GM19324 (cell line): ENCODE data around the gene DNAJC5.
"Not testable (repeated sequence)": the region's sequence is repeated elsewhere in the genome, so short reads cannot be mapped to it uniquely, and the experiment has no call there.

Experiments
- ATAC-seq: cut with Tn5 transposase; IDR thresholded peaks from one replicate; pipeline ENCODE4 v1.9.1; 2021; ENCODE audit warnings: mild to moderate bottlenecking, moderate library complexity; ENCODE audit not compliant: unreplicated experiment, low FRiP score

Gene DNAJC5

DNA sequence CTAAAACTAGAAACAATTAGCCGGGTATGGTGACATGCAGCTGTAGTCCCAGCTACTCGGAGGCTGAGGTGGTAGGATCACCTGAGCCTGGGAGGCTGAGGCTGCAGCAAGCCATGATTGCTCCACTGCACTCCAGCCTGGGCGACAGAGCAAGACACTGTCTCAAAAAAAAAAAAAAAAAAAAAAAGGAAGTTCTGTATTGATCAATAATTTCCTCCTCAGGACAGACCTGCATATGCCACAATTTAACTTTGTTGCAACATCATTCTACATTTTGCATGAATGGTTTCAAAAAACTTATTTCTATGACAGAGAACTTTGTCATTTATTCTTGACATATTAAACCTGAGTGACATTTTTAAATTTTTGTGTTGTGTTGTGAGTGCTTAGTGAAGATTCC is 5.5 kb downstream of the DNAJC5 start:
- ATAC-seq: no peak

DNA sequence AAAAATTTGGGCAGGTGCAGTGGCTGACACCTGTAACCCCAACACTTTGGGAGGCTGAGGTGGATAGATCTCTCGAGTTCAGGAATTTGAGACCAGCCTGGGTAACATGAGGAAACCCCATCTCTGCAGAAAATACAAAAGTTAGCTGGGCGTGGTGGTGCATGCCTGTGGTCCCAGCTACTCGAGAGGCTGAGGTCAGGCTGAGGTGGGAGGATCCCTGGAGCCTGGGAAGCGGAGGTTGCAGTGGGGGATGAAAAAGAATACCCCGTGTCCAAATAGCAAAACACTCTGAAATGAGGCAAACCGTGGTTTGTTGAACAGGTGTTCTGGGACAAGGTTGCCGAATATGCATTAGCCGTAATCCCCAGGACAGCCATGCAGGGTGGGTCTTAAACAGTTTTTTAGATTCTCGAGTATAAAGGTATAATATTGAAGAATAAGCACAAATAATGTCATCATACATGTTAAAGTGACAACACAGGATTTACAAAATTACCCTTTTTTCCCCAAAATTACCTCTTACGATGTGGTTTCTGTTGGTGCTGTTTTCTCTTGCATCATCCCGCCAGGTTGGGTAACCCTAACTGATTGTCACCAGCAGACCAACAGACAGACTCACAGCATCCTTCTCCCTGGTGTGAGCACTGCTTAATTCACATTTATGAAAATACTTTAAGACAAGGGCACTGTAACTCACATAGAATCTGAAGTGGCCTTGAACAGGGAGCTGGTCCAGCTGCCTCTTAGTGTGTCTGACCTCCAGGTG is 9.1 kb downstream of the DNAJC5 start:
- no peak for ATAC-seq

DNA sequence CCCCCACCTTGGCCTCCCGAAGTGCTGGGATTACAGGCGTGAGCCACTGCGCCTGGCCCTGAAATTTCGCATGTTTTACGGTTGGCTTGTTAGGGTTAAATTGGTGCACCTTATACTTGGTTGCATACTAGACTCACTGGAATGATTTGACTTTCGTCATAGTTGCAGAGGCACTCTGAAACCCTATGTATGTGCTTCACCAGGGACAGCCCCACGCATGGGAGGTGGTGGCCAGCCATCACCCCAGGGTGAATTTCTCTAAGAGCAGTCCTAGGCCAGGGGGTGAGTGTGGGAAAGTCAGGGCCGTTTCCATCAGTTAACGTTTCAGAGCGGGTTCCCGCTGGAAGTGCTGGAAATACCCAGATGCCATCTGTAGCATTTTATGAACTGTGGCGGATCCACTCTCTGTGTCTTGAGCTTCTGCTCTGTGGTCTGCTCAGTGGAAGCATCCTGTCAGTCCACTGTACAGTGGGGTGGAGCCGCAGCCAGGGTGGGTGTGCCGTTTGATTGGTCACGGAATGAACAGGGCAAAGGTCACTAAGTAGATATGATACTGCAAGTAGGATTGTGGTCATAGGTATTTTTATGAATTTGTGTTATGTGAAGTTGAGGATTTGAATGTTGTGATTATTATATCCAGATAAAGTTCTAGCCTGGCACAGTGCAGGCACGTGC is 13.2 kb downstream of the DNAJC5 start:
- ATAC-seq: no peak

DNA sequence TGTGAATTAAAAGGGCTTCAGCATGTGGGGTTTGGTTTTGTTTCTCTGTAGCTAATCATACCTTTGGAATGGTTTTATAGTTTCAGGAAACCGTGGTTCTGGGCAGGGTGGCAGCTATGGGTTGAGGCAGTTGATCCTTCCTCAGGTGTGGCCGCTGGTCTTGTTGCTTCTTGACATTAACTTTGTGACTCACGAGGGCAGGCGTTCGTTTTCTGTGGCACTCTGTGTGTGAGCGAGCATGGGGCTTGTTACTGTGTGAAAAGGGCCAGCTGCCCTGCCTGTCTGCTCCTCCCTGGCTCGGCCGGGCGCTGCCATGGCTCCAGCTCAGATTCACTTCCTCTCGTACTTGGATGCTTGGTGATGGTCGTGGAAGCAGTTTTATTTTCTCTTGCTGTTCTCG is 16.2 kb downstream of the DNAJC5 start:
- ATAC-seq: no peak

DNA sequence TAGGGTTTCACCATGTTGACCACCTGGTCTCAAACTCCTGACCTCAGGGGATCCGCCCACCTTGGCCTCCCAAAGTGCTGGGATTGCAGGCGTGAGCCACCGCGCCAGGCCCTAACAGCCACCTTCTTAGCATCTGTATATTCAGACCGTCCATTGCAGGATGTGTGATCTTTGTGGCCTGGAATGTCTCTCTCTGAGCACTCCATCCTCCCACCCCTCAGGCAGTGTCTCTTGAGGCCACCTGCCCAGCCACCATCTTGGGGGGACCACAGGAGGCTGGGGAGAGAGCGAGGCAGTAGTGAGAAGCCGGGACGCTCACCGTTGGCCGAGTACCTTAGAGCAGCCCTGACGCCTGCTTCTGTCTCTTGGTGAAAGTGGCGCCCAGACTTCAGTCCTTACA is 18.8 kb downstream of the DNAJC5 start:
- no peak for ATAC-seq

DNA sequence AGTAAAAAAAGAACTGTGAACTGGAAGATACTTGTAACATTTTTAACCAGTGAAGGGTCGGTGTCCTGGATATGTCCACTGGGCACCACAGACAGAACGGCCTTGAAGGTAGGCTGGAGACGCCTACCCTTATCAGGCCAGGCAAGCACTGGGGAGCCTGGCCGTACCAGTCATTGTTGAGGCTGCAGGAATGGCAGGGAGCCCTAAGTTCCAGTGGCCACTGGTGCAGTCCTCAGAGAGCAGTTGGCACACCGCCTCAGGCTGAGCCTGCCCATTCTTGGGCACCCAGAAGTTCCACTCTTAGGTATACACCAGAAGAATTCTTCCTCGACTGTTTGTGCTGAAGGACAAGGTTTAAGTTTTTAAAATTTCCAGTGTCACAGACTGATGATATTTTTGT is 20.5 kb downstream of the DNAJC5 start:
- no peak for ATAC-seq

DNA sequence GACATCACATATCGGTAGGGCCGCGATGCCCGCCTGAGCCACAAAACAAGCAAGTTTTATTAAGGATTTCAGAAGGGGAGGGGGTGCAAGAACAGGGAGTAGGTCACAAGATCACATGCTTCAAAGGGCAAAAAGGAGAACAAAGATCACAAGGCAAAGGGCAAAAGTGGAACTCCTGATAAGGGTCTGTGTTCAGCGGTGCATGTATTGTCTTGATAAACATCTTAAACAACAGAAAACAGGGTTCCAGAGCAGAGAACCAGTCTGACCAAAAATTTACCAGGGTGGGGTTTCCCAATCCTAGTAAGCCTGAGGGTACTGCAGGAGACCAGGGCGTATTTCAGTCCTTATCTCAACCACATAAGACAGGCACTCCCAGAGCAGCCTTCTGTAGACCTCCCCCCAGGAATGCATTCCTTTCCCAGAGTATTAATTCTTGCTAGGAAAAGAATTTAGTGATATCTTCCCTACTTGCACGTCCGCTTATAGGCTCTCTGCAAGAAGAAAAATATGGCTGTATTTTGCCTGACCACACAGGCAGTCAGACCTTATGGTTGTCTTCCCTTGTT is 21.5 kb downstream of the DNAJC5 start:
- ATAC-seq: not testable (repeated sequence)

DNA sequence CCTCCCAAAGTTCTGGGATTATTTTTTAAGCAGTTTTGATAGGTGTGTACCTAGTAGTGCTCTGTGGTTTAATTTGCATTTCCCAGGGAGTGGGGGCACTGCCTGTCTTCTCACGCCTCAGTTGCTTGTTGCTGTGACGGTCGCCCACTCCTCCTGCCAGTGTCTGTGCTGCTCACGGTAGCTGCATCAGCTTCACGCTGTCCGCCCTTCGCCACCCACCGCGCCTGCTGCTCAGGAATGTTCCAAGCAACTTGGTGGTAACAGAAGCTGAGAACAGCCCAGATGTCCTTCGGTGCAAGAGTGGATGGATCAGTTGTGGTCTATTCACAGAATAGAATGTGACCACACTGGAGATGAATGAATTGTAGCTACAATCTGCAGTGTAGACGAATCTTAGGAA is 22.9 kb downstream of the DNAJC5 start:
- no peak for ATAC-seq

DNA sequence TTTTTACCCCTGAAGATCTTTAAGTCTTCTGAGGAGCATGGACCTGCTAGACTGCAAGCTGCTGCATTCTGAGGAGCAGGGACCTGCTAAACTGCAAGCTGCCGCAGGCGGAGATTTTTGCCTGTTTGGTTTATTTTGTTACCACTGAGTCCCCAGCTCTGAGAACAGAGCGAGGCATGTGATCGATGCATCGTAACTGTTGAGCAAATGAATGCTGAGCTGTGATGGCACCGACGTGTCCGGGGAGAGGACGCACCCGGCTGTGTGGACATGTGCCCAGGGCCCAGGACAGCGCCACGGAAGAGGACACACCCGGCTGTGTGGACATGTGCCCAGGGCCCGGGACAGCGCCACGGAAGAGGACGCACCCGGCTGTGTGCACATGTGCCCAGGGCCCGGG is 24.2 kb downstream of the DNAJC5 start:
- ATAC-seq: no peak

DNA sequence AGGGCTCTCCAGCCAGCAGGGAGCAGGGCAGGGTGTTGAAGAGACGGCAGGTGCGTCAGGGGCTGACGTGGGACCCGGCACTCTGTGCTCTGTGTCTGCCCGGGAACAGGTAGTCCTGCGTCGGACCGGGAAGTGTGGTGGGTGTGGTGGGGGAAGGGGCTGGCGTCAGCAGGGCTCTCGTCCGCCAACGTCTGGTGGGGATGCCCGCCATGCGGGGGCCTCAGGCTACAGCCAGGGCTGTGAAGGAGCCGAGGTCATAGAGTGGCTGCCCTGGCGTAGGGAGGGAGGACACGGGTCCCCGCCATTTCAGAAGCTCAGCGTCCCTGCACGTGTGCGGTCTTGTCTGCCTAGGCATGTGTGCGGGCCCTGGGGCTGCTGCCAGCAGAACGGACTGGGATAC is 25.3 kb downstream of the DNAJC5 start:
- ATAC-seq: no peak

DNA sequence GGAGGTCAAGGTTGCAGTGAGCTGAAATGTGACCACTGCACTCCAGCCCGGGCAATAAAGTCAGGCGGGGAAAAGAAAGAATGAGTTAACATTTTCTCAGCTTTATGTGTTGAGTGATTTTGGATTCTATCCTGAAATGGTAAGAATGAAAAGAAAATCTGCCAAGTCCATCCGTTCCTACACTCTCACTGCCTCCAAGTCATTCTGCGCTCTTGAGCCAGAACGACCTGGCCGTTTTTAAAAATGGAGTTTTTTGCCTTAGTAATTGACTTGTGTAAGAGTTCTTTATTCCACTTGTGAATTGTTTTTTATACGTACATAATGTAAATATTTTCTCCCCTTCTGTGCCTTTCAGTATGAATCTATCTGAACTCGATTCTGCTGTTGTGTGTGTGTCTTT is 28.7 kb downstream of the DNAJC5 start:
- ATAC-seq: no peak

DNA sequence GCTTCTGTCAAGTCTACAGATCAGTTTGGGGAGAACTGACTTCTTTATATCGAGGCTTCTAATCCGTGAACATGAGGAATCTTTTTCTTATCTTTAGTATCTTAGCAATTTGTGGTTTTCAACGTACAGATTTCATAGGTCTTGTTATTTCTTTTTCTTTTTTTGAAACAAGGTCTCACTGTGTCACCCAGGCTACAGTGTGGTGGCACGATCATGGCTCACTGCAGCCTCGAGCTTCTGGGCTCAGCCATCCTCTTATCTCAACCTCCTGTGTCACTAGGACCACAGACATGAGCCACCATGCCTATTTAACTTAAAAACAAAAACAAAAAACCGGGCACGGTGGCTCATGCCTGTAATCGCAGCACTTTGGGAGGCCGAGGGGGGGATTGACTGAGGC is 29.3 kb downstream of the DNAJC5 start:
- no peak for ATAC-seq

DNA sequence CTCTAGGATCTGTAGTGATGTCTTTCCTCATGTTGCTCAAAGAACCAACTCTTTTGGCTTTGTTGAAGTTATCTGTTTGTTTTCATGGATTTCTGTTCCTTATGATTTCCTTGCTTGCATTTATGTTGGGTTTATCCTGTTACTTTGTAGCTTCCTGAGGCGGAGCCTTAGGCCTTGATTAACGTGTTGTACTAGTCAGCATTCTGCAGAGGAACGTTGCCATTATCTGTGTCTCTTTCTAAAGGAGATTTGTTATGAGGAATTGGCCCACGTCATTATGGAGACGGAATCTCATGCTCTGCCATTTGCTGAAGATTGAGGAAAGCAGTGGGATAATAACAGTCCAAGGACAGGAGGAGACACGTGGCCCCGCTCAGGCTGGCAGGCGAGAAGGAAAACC is 31.4 kb downstream of the DNAJC5 start:
- no peak for ATAC-seq

DNA sequence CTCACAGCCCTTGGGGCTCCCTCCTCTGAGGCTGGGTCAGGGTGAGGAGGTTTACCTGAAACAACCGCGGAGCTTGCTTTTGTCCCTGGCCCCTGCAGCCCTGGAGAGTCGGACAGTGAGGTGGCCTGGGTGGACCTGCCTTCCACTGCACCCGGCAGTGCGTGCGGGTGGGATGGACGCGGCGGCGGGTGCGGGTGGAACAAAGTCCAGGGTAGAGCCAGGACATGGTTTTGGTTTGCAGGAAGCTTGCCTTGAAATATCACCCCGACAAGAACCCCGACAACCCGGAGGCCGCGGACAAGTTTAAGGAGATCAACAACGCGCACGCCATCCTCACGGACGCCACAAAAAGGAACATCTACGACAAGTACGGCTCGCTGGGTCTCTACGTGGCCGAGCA is 34.1 kb downstream of the DNAJC5 start:
- ATAC-seq: no peak

DNA sequence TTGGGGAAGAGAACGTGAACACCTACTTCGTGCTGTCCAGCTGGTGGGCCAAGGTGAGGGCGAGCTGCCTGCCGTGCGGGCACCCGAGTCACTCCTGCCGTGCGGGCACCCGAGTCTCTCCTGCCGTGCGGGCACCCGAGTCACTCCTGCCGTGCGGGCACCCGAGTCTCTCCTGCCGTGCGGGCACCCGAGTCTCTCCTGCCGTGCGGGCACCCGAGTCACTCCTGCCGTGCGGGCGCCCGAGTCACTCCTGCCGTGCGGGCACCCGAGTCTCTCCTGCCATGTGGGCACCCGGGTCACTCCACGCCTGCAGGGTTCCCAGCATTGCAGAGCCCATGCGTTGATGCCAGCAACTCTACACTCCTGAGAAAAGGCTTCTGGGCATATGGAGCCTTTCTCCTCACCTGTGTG is 34.6 kb downstream of the DNAJC5 start:
- ATAC-seq: not testable (repeated sequence)

DNA sequence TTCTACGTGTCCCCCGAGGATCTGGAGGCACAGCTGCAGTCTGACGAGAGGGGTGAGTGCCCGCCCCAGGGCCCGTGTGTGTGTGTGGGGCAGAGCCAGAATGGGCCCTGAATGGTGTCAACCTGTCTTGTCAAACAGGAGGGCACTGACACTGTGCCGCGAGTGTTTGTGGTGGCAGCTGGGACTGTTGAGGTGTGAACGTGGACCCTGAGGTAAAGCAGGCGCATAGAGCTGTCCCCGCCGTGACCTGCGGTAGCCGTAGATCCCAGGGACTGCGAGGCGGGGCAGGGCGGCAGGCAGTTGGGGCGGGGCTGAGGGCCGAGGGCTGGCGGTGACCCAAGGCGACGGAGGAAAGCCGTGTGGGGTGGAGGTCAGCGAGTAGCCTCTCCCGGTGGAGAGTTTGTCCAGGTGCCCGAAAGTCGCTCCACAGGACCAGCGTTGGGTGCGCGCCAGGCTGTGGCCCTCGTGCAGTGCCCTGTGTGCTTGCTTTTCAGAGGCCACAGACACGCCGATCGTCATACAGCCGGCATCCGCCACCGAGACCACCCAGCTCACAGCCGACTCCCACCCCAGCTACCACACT is 36.1 kb downstream of the DNAJC5 start:
- ATAC-seq: no peak

DNA sequence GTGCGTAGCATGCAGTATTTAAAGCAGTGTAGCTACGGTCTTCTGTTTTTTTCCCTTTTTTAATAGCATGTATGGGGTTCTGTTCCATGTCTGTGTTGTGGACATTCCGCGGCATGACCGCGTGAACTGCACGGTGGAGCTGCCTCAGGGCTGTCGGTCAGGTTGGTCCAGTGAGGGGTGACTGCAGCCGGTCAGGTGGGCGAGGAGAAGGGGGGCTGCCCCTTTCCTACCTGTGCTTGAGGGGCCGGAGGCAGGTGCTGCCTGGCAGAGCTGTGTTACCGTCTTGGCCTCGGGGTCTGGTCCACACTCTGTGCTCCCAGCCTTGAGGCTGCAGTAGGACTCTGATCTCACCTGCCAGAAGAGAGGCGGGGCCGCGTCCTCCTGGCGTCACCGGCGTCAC is 36.8 kb downstream of the DNAJC5 start:
- ATAC-seq: no peak

DNA sequence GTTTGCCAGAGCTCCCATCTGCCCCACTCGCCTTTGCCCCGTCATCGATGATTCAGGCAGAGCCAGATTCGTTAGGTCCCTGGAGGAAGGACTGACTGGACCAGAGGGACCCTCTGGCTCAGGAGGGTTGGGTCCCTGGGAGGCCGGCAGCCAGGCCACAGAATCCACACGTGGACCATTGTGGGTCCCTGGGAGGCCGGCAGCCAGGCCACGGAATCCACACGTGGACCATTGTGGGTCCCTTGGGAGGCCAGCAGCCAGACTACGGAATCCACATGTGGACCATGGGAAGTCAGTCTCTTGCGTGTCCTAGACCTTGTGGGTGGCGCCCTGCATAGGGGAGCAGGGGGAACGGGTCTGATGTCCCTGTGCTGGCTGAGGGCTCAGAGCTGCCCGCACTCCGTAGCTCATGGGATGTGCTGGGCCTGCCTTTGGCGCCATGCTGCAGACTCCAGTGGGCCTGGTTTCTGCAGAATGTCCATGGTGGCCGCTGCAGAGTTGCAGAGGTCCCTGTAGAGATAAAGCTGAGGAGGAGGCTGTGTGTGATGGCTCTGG is 37.8 kb downstream of the DNAJC5 start:
- no peak for ATAC-seq

DNA sequence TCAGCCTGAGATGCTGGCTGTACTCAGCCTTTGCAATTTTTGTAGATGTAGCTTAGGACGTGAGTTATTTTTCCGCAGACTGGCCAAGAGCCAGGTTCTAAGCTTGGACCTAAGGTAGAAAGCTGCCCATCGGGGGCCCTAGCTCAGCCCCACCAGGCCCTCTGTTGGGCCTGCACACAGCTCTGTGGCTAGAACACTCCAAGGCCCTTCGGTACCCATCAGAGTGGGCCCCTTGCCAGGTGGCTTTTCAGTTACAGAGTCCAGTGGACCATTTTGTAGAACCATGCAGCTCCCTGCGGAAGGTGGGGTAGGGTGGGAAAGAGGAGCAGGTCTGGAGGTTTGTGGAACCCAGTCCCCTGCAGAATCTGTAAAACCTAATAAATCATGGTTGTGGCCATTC is 38.7 kb downstream of the DNAJC5 start:
- no peak for ATAC-seq

DNA sequence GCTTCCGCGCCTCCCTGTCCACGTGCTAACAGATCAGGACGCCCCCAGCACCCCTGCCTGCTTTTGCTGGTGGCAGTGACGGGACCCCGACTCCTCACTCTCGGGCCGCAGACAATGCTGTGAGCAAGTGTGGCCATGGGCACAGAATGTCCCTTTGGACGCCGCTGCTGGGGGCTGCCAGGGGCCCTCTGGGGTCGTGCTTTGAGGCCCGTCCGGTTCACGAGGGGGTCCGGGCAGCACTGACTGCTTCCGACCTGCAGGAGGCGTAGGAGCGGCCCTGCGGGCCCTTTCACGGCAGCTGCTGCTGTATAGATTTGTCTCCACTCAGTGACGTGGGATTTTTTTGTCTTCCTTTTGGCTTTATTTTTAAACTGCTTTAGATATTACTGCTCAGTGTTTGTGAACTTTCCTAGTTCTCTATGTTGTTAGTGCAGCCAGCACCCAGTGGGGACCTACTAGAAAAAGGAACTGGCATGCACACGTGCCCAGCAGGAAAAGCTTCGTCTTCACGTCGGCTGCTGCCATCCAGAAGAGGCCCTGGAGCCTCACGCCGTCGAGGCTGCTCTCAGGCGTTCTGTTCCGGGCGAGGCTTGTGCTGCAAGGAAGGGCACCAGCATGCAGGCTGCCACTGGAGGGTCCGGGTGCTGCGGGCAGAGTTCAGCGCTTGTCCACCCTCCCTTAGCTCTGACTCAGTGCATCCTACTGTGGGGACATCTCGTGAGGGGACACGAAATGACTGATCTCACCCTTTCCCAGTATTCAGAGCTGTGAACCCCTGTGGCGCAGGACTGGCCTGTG is 39.5 kb downstream of the DNAJC5 start:
- ATAC-seq: no peak

DNA sequence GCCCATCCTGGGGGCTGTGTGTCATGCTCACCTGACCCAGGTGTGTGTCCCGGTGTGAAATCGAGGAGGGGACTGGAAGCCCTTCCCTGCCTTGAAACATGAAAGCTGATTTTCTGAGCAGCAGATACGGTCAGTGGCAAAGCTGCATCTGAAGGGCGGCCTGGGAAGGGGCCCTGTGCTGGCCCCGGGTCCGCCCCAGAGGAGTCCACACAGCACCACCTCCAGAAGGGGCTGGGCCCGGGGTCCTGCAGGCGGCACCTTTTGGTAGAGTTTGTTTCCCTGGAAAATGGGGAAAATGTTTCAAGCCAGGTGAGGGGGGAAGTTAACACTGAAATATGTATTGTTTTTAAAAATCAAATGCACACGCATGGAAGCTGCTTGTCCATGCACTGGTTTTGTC is 40.5 kb downstream of the DNAJC5 start:
- ATAC-seq: no peak
